HepG2 (cell line): ENCODE data around the gene EPB41L4A. TPM values are rescaled to one million over a fixed set of nuclear protein-coding genes. Genes with fewer than 3 reads are reported as not detected.

Source experiments
- ATAC-seq: fragments of 200-7000 bp; cut with Tn5 transposase; 3 replicates; pipeline ENCODE4 v1.9.1; 2020; ENCODE audit warnings: mild to moderate bottlenecking, moderate library complexity
- BruUV-seq: library from RNA; stranded (reverse); fragments of 400-500 nt; replicated peaks from 2 replicates; lab custom pipeline; 2021; lab: Mats Ljungman, UMichigan
- CTCF ChIA-PET: fragments of 300-600 bp; formaldehyde crosslinking; extraction: SDS; loops from one replicate; lab custom pipeline; 2021; ENCODE audit warnings: low total read pairs, inconsistent platforms, low intra/inter-chr PET ratio; lab: Yijun Ruan, JAX
- POLR2A ChIA-PET: fragments of 350-600 bp; sonication (Branson Sonifier 250); formaldehyde crosslinking; loops from one replicate; lab custom pipeline; 2020; ENCODE audit warnings: antibody characterized with exemption, inconsistent platforms; lab: Yijun Ruan, JAX
- DNase-seq: peaks from one replicate; pipeline ENCODE4 v3.0.0-alpha.2; 2015; ENCODE audit warnings: low spot score
- FAIRE-seq: peaks from 3 replicates; lab custom pipeline; 2011; peaks lifted over from hg19 to GRCh38; lab: Jason Lieb, UNC
- H2AFZ ChIP-seq: one replicate; pipeline ENCODE4 v1.6.1; 2011; ENCODE audit warnings: low read length, inconsistent platforms
- H3K27ac ChIP-seq: fragments of 300-600 bp; 3 replicates; pipeline ENCODE4 v1.8.0; 2011; ENCODE audit warnings: mixed run types, mild to moderate bottlenecking, mixed read lengths, low read length, inconsistent platforms; ENCODE audit not compliant: insufficient read depth; ENCODE audit errors: extremely low read length
- H3K27me3 ChIP-seq, 2 experiments: fragments of 200-600 bp in 1 of 2; 2 replicates in 1 of 2; 3 replicates in 1 of 2; pipeline versions ENCODE4 v1.6.0 to v1.8.0; 2011; ENCODE audit warnings: low read length in 2 of 2, mild to moderate bottlenecking in 2 of 2, moderate library complexity in 2 of 2, inconsistent platforms in 1 of 2; ENCODE audit not compliant: insufficient read depth in 2 of 2, control insufficient read depth in 1 of 2
- H3K36me3 ChIP-seq, 2 experiments: fragments of 200-600 bp in 1 of 2; replicated peaks in 1 of 2; 2 replicates in 1 of 2; 3 replicates in 1 of 2; pipeline versions ENCODE4 v1.5.1 to v1.8.0; 2011; ENCODE audit warnings: low read length in 2 of 2, inconsistent platforms in 1 of 2; ENCODE audit not compliant: insufficient read depth in 2 of 2, control insufficient read depth in 1 of 2
- H3K4me1 ChIP-seq: 2 replicates; pipeline ENCODE4 v1.5.1; 2012; ENCODE audit warnings: low read length, inconsistent platforms; ENCODE audit not compliant: insufficient read depth
- H3K4me2 ChIP-seq: 2 replicates; pipeline ENCODE4 v1.6.0; 2011; ENCODE audit warnings: low read depth, low read length, inconsistent platforms
- H3K4me3 ChIP-seq, 3 experiments: fragments of 200-600 bp in 1 of 3; sonication (generic), shearing (Covaris generic) in 1 of 3; replicated peaks in 1 of 3; 2 replicates each; pipeline ENCODE4 v1.5.1; 2011 to 2016; ENCODE audit warnings: low read length in 3 of 3, inconsistent platforms in 2 of 3, low read depth in 2 of 3, mild to moderate bottlenecking in 2 of 3, control low read depth in 1 of 3, mixed read lengths in 1 of 3; ENCODE audit not compliant: insufficient read depth in 1 of 3
- H3K79me2 ChIP-seq: one replicate; pipeline ENCODE4 v1.6.1; 2011; ENCODE audit warnings: low read length, inconsistent platforms; ENCODE audit not compliant: insufficient read depth
- H3K9ac ChIP-seq: 2 replicates; pipeline ENCODE4 v1.6.0; 2011; ENCODE audit warnings: mild to moderate bottlenecking, low read depth, low read length, inconsistent platforms; ENCODE audit not compliant: insufficient read depth
- H3K9me3 ChIP-seq: 2 replicates; pipeline ENCODE4 v1.5.1; 2012; ENCODE audit warnings: mild to moderate bottlenecking, low read length
- H4K20me1 ChIP-seq: 2 replicates; pipeline ENCODE4 v1.6.0; 2011; ENCODE audit warnings: inconsistent platforms, mild to moderate bottlenecking, low read length, moderate library complexity; ENCODE audit not compliant: insufficient read depth
- ATF4 ChIP-seq, 2 experiments: fragments of 450-650 bp in 1 of 2; sonication (generic) in 1 of 2; formaldehyde crosslinking; IDR thresholded peaks; 2 replicates each; pipeline versions ENCODE4 v1.5.0 to v1.8.0; 2020 to 2022; ENCODE audit warnings: mild to moderate bottlenecking in 1 of 2, missing genetic modification reagents in 1 of 2
- CREB1 ChIP-seq, 2 experiments: fragments of 450-650 bp in 1 of 2; IDR thresholded peaks; 2 replicates each; pipeline ENCODE4 v1.6.1; 2016 to 2017; ENCODE audit warnings: control low read depth in 1 of 2, mild to moderate bottlenecking in 1 of 2, missing compliant biosample characterization in 1 of 2, missing genetic modification characterization in 1 of 2
- ELF3 ChIP-seq: IDR thresholded peaks from 2 replicates; pipeline ENCODE4 v1.6.1; 2016; ENCODE audit warnings: missing genetic modification reagents, missing compliant biosample characterization
- GMEB1 ChIP-seq: sonication (generic); formaldehyde crosslinking; IDR thresholded peaks from 2 replicates; pipeline ENCODE4 v1.5.1; 2020; ENCODE audit warnings: missing genetic modification reagents, mild to moderate bottlenecking, borderline replicate concordance
- HIVEP1 ChIP-seq: sonication (generic); formaldehyde crosslinking; IDR thresholded peaks from 2 replicates; pipeline ENCODE4 v1.4.0; 2020; ENCODE audit warnings: mild to moderate bottlenecking, missing genetic modification reagents
- RAD21 ChIP-seq: fragments of 450-650 bp; formaldehyde crosslinking; IDR thresholded peaks from 2 replicates; pipeline ENCODE4 v1.5.0; 2020; ENCODE audit warnings: mild to moderate bottlenecking
- REXO4 ChIP-seq: sonication (generic); formaldehyde crosslinking; IDR thresholded peaks from 2 replicates; pipeline ENCODE4 v1.8.0; 2022; ENCODE audit warnings: missing genetic modification reagents, mild to moderate bottlenecking, borderline replicate concordance
- SNAPC4 ChIP-seq: sonication (generic); formaldehyde crosslinking; IDR thresholded peaks from 2 replicates; pipeline ENCODE4 v1.4.0; 2020; ENCODE audit warnings: mild to moderate bottlenecking, missing genetic modification reagents
- ZBED4 ChIP-seq: sonication (generic); formaldehyde crosslinking; IDR thresholded peaks from 2 replicates; pipeline ENCODE4 v1.4.0; 2020; ENCODE audit warnings: missing genetic modification reagents, borderline replicate concordance
- ZNF549 ChIP-seq: sonication (generic); formaldehyde crosslinking; IDR thresholded peaks from 2 replicates; pipeline ENCODE4 v1.5.0; 2020; ENCODE audit warnings: missing genetic modification reagents
- ZNF660 ChIP-seq: sonication (generic); formaldehyde crosslinking; IDR thresholded peaks from 2 replicates; pipeline ENCODE4 v1.5.1; 2020; ENCODE audit warnings: mild to moderate bottlenecking, low read depth, missing genetic modification reagents, borderline replicate concordance
- WGBS: methylation state at CpG from one replicate; pipeline ENCODE4 v1.1.6; 2017; ENCODE audit warnings: low lambda C conversion rate; 5-methylcytosine and 5-hydroxymethylcytosine counted together
- in situ Hi-C: cut with HindIII; loops from 2 replicates; pipeline ENCODE4 v1.10.0; 2017; ENCODE audit warnings: low pct_unique_long_range_greater_than_20kb; ENCODE audit not compliant: extremely low pct_ligation_motif_present
- intact Hi-C: fragments of 100-400 bp; cut with micrococcal nuclease; formaldehyde crosslinking; loops from one replicate; pipeline ENCODE4 v1.10.0; 2022; ENCODE audit not compliant: unreplicated experiment
- polyA plus RNA-seq, 8 experiments: library from polyadenylated mRNA; depleted of rRNA in 3 of 8; stranded (reverse) in 7 of 8; unstranded in 1 of 8; fragments of >200 nt; fragmentation: Illumina TruSeq in 4 of 8; extraction: Trizol in 4 of 8; gene quantifications; 2 replicates each; pipeline versions ENCODE4 v1.2.1 to v1.2.3, GENCODE V29; 2011 to 2016; ENCODE audit warnings: low read depth in 4 of 8, missing spikeins in 1 of 8, mixed read lengths in 1 of 8; ENCODE audit not compliant: insufficient read depth in 1 of 8
- total RNA-seq, 5 experiments: library from RNA; depleted of rRNA; stranded (reverse); fragments of >200 nt; fragmentation: Illumina TruSeq; extraction: Trizol; gene quantifications; 2 replicates each; pipeline ENCODE4 v1.2.3, GENCODE V29; 2016; ENCODE audit warnings: low read depth in 1 of 5

Gene EPB41L4A
- total and polyA plus RNA-seq, 2 of the 13 experiments (the other 11 are each of a cell fraction or from before 2014, with no cell fraction given), result 0.07 TPM; not detected in 1

- POLR2A ChIA-PET, result no interaction called here
- Histone ChIP-seq H3K4me1 (no peaks in the 10 kb centered on the region), H3K4me2 (no peak overlapping the region), H3K4me3 (no peak overlapping the region), H3K27ac (no peak overlapping the region), H3K79me2 (no peaks in the 10 kb centered on the region)
- no peak for DNase-seq
- TF ChIP-seq GMEB1 (CRISPR knock-in tag), result no peak
- TF ChIP-seq ATF4 (CRISPR knock-in tag; IDR thresholded peaks at IDR 0.05), result no peak
- no peak for TF ChIP-seq ZBED4
- no peak for TF ChIP-seq HIVEP1 (CRISPR knock-in tag)
- TF ChIP-seq REXO4 (CRISPR knock-in tag), result no peak
- TF ChIP-seq ZNF549 (CRISPR knock-in tag), result no peak
- no peak for TF ChIP-seq ZNF660 (CRISPR knock-in tag)
- no peak for TF ChIP-seq RAD21 (CRISPR knock-in tag)
- no peak for TF ChIP-seq ELF3 (CRISPR knock-in tag)
- no peak for TF ChIP-seq SNAPC4 (CRISPR knock-in tag)
- no peak for TF ChIP-seq CREB1 (IDR thresholded peaks at IDR 0.05)
- TF ChIP-seq CREB1 (CRISPR knock-in tag; IDR thresholded peaks at IDR 0.05), result no peak
- TF ChIP-seq, all 625 proteins: peak for 0
- BruUV-seq, result no TSS peak
- no peak for FAIRE-seq
- H2AFZ ChIP-seq, result no peak overlapping the region
- intact Hi-C loops (no loop called here), in situ Hi-C loops (no loop called here)
- H3K27me3 ChIP-seq, result peaks cover 0 to 3% of the 10 kb centered on the region in 2 experiments; a peak in 2 of 5 replicates
- ATAC-seq, result no peak
- H3K9me3 ChIP-seq, result no peaks in the 10 kb centered on the region
- H4K20me1 ChIP-seq, result no peaks in the 10 kb centered on the region
- no peaks in the 10 kb centered on the region for H3K36me3 ChIP-seq
- CTCF ChIA-PET, result no interaction called here
- H3K9ac ChIP-seq, result no peak overlapping the region
- WGBS, result 1% methylated on average over 5 of the region's 5 CpGs
Measured at GRCh38 chr5:112279082-112279481, 140.0 kb downstream of the EPB41L4A start.
